Calu3 (cell line): ENCODE data around the gene RTKN2. TPM values are rescaled to one million over a fixed set of nuclear protein-coding genes. Genes with fewer than 3 reads are reported as not detected.

ENCODE experiments used
- BruUV-seq: library from RNA; stranded (reverse); fragments of 400-500 nt; replicated peaks from 2 replicates; lab custom pipeline; 2021; lab: Mats Ljungman, UMichigan
- CTCF ChIA-PET: fragments of 300-600 bp; sonication (Branson Sonifier 250); formaldehyde crosslinking; loops from one replicate; lab custom pipeline; 2022; ENCODE audit warnings: antibody characterized with exemption; lab: Charles Lee
- DNase-seq: peaks from one replicate; pipeline ENCODE4 v3.0.0; 2022
- H3K27ac Mint-ChIP-seq: one replicate; pipeline ENCODE4 v1.8.0; 2022; ENCODE audit warnings: mixed read lengths; ENCODE audit not compliant: unreplicated experiment
- H3K27me3 Mint-ChIP-seq: one replicate; pipeline ENCODE4 v1.8.0; 2022; ENCODE audit warnings: mixed read lengths; ENCODE audit not compliant: unreplicated experiment
- H3K36me3 Mint-ChIP-seq: one replicate; pipeline ENCODE4 v1.8.0; 2022; ENCODE audit warnings: mild to moderate bottlenecking, moderate library complexity, mixed read lengths; ENCODE audit not compliant: insufficient read depth, unreplicated experiment
- H3K4me1 Mint-ChIP-seq: one replicate; pipeline ENCODE4 v1.8.0; 2022; ENCODE audit warnings: mild to moderate bottlenecking, low read depth, mixed read lengths; ENCODE audit not compliant: unreplicated experiment
- H3K4me3 Mint-ChIP-seq: one replicate; pipeline ENCODE4 v1.8.0; 2022; ENCODE audit warnings: mild to moderate bottlenecking, low read depth, moderate library complexity, mixed read lengths; ENCODE audit not compliant: unreplicated experiment
- H3K9me3 Mint-ChIP-seq: one replicate; pipeline ENCODE4 v1.8.0; 2022; ENCODE audit warnings: low read depth, mixed read lengths; ENCODE audit not compliant: unreplicated experiment
- intact Hi-C: fragments of 100-400 bp; cut with micrococcal nuclease; formaldehyde crosslinking; loops from one replicate; pipeline ENCODE4 v1.10.0; 2022; ENCODE audit not compliant: unreplicated experiment
- total RNA-seq: library from RNA; stranded (reverse); gene quantifications from 2 replicates; pipeline ENCODE4 v1.2.3, GENCODE V29; 2022
- TF ChIP-seq, protein P1 (sequence below): fragments of 200-600 bp; IDR thresholded peaks from one replicate; pipeline ENCODE4 v1.8.0; 2022; ENCODE audit warnings: antibody characterized with exemption; ENCODE audit not compliant: unreplicated experiment

The RTKN2 gene
- total RNA-seq, 1 experiment from 2014 or later: 26.7 TPM

DNA sequence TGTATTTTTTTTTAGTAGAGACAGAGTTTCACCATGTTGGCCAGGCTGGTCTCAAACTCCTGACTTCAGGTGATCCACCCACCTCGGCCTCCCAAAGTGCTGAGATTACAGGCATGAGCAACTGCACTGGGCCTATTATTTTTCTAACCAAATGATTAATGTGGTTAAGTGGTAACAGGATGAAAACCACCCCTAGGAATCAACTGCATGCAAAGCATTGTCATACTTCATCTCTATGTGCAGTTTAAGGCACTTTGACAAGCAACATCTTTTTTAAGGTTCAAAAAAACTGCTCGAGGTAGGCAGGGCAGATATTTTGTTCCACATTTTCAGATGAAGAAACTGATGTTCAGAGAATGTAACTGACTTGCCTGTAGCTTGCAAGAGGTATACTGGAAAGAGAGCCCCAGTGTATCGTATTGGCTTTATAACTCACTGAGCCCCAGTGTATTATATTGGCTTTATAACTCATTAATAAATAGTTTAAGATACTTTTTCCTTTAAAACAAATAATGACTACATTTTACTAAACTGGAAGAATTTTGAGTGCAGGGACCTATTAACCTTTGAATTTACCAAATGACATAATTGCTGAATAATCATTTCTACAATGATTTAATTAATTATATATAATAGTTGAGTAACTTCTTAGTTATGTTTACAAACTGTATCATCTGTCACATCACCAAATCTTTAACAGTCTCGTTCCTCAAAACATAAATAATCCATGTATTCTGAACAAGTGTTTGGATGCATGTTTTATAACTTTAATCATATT is 38.1 kb downstream of the RTKN2 start:
- CTCF ChIA-PET: no interaction called here
- DNase-seq: no peak
- Mint-ChIP-seq H3K36me3 (no peaks in the 10 kb centered on the region), H3K27ac (no peak overlapping the region), H3K4me1 (peaks cover 19% of the 10 kb centered on the region), H3K9me3 (no peaks in the 10 kb centered on the region), H3K27me3 (no peaks in the 10 kb centered on the region), H3K4me3 (no peak overlapping the region)
- intact Hi-C loops: no loop called here
- TF ChIP-seq, protein P1, sequence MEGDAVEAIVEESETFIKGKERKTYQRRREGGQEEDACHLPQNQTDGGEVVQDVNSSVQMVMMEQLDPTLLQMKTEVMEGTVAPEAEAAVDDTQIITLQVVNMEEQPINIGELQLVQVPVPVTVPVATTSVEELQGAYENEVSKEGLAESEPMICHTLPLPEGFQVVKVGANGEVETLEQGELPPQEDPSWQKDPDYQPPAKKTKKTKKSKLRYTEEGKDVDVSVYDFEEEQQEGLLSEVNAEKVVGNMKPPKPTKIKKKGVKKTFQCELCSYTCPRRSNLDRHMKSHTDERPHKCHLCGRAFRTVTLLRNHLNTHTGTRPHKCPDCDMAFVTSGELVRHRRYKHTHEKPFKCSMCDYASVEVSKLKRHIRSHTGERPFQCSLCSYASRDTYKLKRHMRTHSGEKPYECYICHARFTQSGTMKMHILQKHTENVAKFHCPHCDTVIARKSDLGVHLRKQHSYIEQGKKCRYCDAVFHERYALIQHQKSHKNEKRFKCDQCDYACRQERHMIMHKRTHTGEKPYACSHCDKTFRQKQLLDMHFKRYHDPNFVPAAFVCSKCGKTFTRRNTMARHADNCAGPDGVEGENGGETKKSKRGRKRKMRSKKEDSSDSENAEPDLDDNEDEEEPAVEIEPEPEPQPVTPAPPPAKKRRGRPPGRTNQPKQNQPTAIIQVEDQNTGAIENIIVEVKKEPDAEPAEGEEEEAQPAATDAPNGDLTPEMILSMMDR: no peak
- BruUV-seq: no TSS peak

DNA sequence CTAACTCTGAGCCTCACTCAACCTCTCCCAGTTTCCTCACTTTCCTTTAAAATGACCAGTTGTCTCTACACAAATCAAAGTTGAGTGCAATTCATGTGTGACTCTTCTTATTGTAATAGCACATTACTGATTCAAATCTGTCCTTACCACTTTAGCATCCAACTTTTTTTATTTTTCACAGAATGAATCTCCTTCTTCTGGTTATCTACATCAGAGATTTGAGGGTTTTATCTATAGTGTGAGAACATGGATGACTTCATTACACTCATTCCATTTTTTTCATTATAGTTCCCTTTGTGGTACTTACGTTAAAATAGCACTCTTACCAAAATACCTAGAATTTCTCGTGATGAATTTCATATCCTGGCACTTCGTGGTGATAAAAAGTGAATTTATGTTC is 43.3 kb downstream of the RTKN2 start:
- intact Hi-C loops: no loop called here
- Mint-ChIP-seq H3K4me1 (peaks cover 8% of the 10 kb centered on the region), H3K27ac (no peak overlapping the region), H3K36me3 (no peaks in the 10 kb centered on the region), H3K9me3 (no peaks in the 10 kb centered on the region), H3K4me3 (no peak overlapping the region), H3K27me3 (no peaks in the 10 kb centered on the region)
- TF ChIP-seq, protein P1: no peak
- BruUV-seq: no TSS peak
- no peak for DNase-seq
- CTCF ChIA-PET: no interaction called here

DNA sequence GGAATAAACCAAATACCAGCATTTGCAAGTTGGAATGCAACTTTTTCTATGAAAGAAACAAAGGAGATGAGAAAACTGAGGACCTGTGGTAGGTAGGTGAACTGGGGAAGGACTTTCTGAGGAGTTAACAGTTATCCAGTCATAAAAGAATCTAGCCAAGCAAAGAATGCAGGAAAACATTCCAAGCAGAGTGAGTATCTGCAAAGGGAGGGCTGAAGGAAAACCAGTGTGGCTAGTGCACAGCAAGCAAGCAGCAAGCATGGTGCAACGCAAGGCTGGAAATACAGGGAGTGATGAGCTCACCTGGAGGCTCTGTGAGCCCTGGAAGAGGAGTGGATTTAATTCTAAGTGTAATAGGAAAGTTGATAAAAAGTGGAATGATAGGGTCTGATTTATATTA is 44.0 kb downstream of the RTKN2 start:
- DNase-seq: no peak
- no TSS peak for BruUV-seq
- Mint-ChIP-seq H3K27ac (no peak overlapping the region), H3K4me1 (peaks cover 8% of the 10 kb centered on the region), H3K27me3 (no peaks in the 10 kb centered on the region), H3K36me3 (no peaks in the 10 kb centered on the region), H3K9me3 (no peaks in the 10 kb centered on the region), H3K4me3 (no peak overlapping the region)
- TF ChIP-seq, protein P1: no peak
- CTCF ChIA-PET: no interaction called here
- intact Hi-C loops: no loop called here

DNA sequence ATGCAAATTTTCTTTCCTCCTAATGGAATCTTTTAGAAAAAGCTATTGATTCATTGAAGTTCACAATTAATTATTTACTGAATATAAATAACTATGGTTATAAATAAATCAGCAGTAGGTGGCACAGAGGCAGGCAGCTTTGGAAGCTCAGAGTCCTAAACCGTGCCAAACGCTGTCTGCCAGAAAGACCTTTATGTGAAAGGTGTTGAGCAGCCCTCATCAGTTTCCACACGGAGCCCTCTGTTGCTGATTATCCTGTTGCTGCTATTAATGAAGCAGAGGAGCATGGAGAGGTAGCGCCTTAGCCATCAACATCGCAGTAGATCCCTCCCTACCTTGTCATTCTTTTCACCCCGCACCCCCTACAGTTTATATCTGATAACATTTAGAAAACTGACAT is 51.0 kb downstream of the RTKN2 start:
- no TSS peak for BruUV-seq
- Mint-ChIP-seq H3K27ac (no peak overlapping the region), H3K4me1 (no peaks in the 10 kb centered on the region), H3K36me3 (no peaks in the 10 kb centered on the region), H3K4me3 (no peak overlapping the region), H3K27me3 (no peaks in the 10 kb centered on the region), H3K9me3 (no peaks in the 10 kb centered on the region)
- intact Hi-C loops: no loop called here
- CTCF ChIA-PET: no interaction called here
- DNase-seq: no peak
- TF ChIP-seq, protein P1: no peak
